GM12864 (cell line): ENCODE measurements around the gene WDR19.
"Not testable (repeated sequence)": the region's sequence is repeated elsewhere in the genome, so short reads cannot be mapped to it uniquely, and the experiment has no call there.

Source experiments
- DNase-seq: peaks from one replicate; pipeline ENCODE4 v3.0.0-alpha.2; 2011; ENCODE audit warnings: low read depth
- H3K4me3 ChIP-seq: 2 replicates; pipeline ENCODE4 v1.5.1; 2011; ENCODE audit warnings: mild to moderate bottlenecking, low read depth, low read length, control low read depth
- CTCF ChIP-seq: IDR thresholded peaks from 2 replicates; pipeline ENCODE4 v1.5.1; 2011; ENCODE audit warnings: low read depth, mild to moderate bottlenecking, moderate library complexity, low read length, control low read depth, inconsistent platforms; ENCODE audit errors: missing control alignments

WDR19 gene

GRCh38 chr4:39243462-39243861 lies 61.1 kb downstream of the WDR19 start:
- TF ChIP-seq CTCF: no peak
- no peak overlapping the region for H3K4me3 ChIP-seq
- DNase-seq: no peak

GRCh38 chr4:39255266-39255665 lies 72.9 kb downstream of the WDR19 start:
- no peak for TF ChIP-seq CTCF
- no peak overlapping the region for H3K4me3 ChIP-seq
- DNase-seq: no peak

- no peak for TF ChIP-seq CTCF
- H3K4me3 ChIP-seq: no peak overlapping the region
- no peak for DNase-seq
Measured at GRCh38 chr4:39255871-39256270, 73.5 kb downstream of the WDR19 start.

- no peak for DNase-seq
- H3K4me3 ChIP-seq: no peak overlapping the region
- TF ChIP-seq CTCF: no peak
Measured at GRCh38 chr4:39256436-39256835, 74.1 kb downstream of the WDR19 start.

- TF ChIP-seq CTCF: no peak
- no peak for DNase-seq
- H3K4me3 ChIP-seq: no peak overlapping the region
Measured at GRCh38 chr4:39259571-39260330, 77.4 kb downstream of the WDR19 start.

- TF ChIP-seq CTCF: no peak
- no peak for DNase-seq
- H3K4me3 ChIP-seq: no peak overlapping the region
Measured at GRCh38 chr4:39263895-39264294, 81.6 kb downstream of the WDR19 start.

- no peak for DNase-seq
- no peak overlapping the region for H3K4me3 ChIP-seq
- TF ChIP-seq CTCF: no peak
Measured at GRCh38 chr4:39274503-39274902, 92.2 kb downstream of the WDR19 start.

GRCh38 chr4:39277661-39278060 lies 95.3 kb downstream of the WDR19 start:
- not testable (repeated sequence) for H3K4me3 ChIP-seq

More at GRCh38 chr4:39277661-39278060, 95.3 kb downstream of the WDR19 start:
- not testable (repeated sequence) for DNase-seq
